H9 (cell line): ENCODE results near the gene OR2S2. TPM values are rescaled to one million over a fixed set of nuclear protein-coding genes. Genes with fewer than 3 reads are reported as not detected.

Source experiments
- DNase-seq: peaks from one replicate; pipeline ENCODE4 v3.0.0-alpha.2; 2017
- H2AFZ ChIP-seq: one replicate; pipeline ENCODE4 v1.6.1; 2013; ENCODE audit warnings: mild to moderate bottlenecking, low read length, control low read depth, moderate library complexity
- H2AK5ac ChIP-seq: 2 replicates; pipeline ENCODE4 v1.6.1; 2013; ENCODE audit warnings: low read length, control low read depth, mixed read lengths; ENCODE audit not compliant: insufficient read length
- H2BK120ac ChIP-seq: one replicate; pipeline ENCODE4 v1.6.1; 2013; ENCODE audit warnings: low read depth, mild to moderate bottlenecking, low read length, control low read depth, inconsistent platforms; ENCODE audit not compliant: poor library complexity, severe bottlenecking
- H2BK12ac ChIP-seq: 2 replicates; pipeline ENCODE4 v1.6.1; 2013; ENCODE audit warnings: low read length, control low read depth, mixed read lengths, low read depth; ENCODE audit not compliant: insufficient read length
- H2BK15ac ChIP-seq: 2 replicates; pipeline ENCODE4 v1.6.1; 2013; ENCODE audit warnings: low read depth, low read length, control low read depth
- H2BK20ac ChIP-seq: one replicate; pipeline ENCODE4 v1.6.1; 2013; ENCODE audit warnings: low read depth, mild to moderate bottlenecking, low read length, control low read depth, inconsistent platforms; ENCODE audit not compliant: poor library complexity, severe bottlenecking
- H2BK5ac ChIP-seq: 2 replicates; pipeline ENCODE4 v1.6.1; 2013; ENCODE audit warnings: low read length, control low read depth, mixed read lengths; ENCODE audit not compliant: insufficient read length
- H3K14ac ChIP-seq: 2 replicates; pipeline ENCODE4 v1.6.1; 2013; ENCODE audit warnings: low read length, control low read depth; ENCODE audit not compliant: insufficient read depth
- H3K18ac ChIP-seq: 2 replicates; pipeline ENCODE4 v1.6.1; 2013; ENCODE audit warnings: low read depth, mild to moderate bottlenecking, mixed read lengths, low read length, control low read depth; ENCODE audit not compliant: insufficient read length
- H3K23ac ChIP-seq: 2 replicates; pipeline ENCODE4 v1.6.1; 2013; ENCODE audit warnings: low read length, control low read depth, mixed read lengths, low read depth; ENCODE audit not compliant: insufficient read length
- H3K23me2 ChIP-seq: 2 replicates; pipeline ENCODE4 v1.6.1; 2013; ENCODE audit warnings: low read depth, mild to moderate bottlenecking, mixed read lengths, low read length, control low read depth; ENCODE audit not compliant: insufficient read length, poor library complexity, severe bottlenecking
- H3K27ac ChIP-seq: 2 replicates; pipeline ENCODE4 v1.5.1; 2013; ENCODE audit warnings: low read length, control low read depth, mixed read lengths, low read depth; ENCODE audit not compliant: insufficient read length
- H3K27me3 ChIP-seq: 2 replicates; pipeline ENCODE4 v1.6.1; 2013; ENCODE audit warnings: low read length, control low read depth, inconsistent platforms; ENCODE audit not compliant: insufficient read depth
- H3K4ac ChIP-seq: 2 replicates; pipeline ENCODE4 v1.6.1; 2013; ENCODE audit warnings: low read depth, mild to moderate bottlenecking, control low read depth, inconsistent platforms, low read length, moderate library complexity
- H3K4me1 ChIP-seq: 2 replicates; pipeline ENCODE4 v1.6.1; 2013; ENCODE audit warnings: low read length, control low read depth, inconsistent platforms; ENCODE audit not compliant: insufficient read depth
- H3K4me2 ChIP-seq: 2 replicates; pipeline ENCODE4 v1.6.1; 2013; ENCODE audit warnings: low read length, control low read depth, mixed read lengths; ENCODE audit not compliant: insufficient read length, insufficient read depth
- H3K56ac ChIP-seq: 2 replicates; pipeline ENCODE4 v1.6.1; 2013; ENCODE audit warnings: low read depth, mild to moderate bottlenecking, mixed read lengths, low read length, control low read depth; ENCODE audit not compliant: insufficient read length
- H3K79me1 ChIP-seq: 2 replicates; pipeline ENCODE4 v1.6.1; 2013; ENCODE audit warnings: low read depth, mild to moderate bottlenecking, moderate library complexity, low read length, control low read depth, inconsistent platforms; ENCODE audit not compliant: insufficient read depth, poor library complexity, severe bottlenecking
- H3K79me2 ChIP-seq: 2 replicates; pipeline ENCODE4 v1.6.1; 2013; ENCODE audit warnings: low read length, control low read depth, inconsistent platforms; ENCODE audit not compliant: insufficient read depth
- H3K9ac ChIP-seq: 2 replicates; pipeline ENCODE4 v1.6.1; 2013; ENCODE audit warnings: low read length, control low read depth, mixed read lengths; ENCODE audit not compliant: insufficient read length; ENCODE audit errors: extremely low read depth
- H3K9me3 ChIP-seq: one replicate; pipeline ENCODE4 v1.6.1; 2013; ENCODE audit warnings: low read depth, low read length, inconsistent platforms; ENCODE audit not compliant: control insufficient read depth
- H3T11ph ChIP-seq: one replicate; pipeline ENCODE4 v1.6.1; 2013; ENCODE audit warnings: mild to moderate bottlenecking, low read length, control low read depth, inconsistent platforms
- H4K20me1 ChIP-seq: one replicate; pipeline ENCODE4 v1.6.1; 2013; ENCODE audit not compliant: control insufficient read depth, insufficient read length, insufficient read depth
- H4K5ac ChIP-seq: 2 replicates; pipeline ENCODE4 v1.6.1; 2013; ENCODE audit warnings: low read depth, mild to moderate bottlenecking, mixed read lengths, low read length, control low read depth; ENCODE audit not compliant: insufficient read length
- H4K8ac ChIP-seq: replicated peaks from 2 replicates; pipeline ENCODE4 v1.6.1; 2013; ENCODE audit warnings: low read length, control low read depth, mixed read lengths, low read depth; ENCODE audit not compliant: insufficient read length
- H4K91ac ChIP-seq: 2 replicates; pipeline ENCODE4 v1.6.1; 2013; ENCODE audit warnings: low read depth, mild to moderate bottlenecking, moderate library complexity, mixed read lengths, low read length, control low read depth; ENCODE audit not compliant: insufficient read length
- H3K27ac Mint-ChIP-seq, 3 experiments: 2 replicates in 2 of 3; 3 replicates in 1 of 3; pipeline ENCODE4 v1.8.0; 2020 to 2021; ENCODE audit warnings: mixed read lengths in 3 of 3, mild to moderate bottlenecking in 1 of 3, moderate library complexity in 1 of 3
- H3K27me3 Mint-ChIP-seq: 2 replicates; pipeline ENCODE4 v1.8.0; 2021; ENCODE audit warnings: low read depth, mild to moderate bottlenecking, moderate library complexity, mixed read lengths
- H3K36me3 Mint-ChIP-seq, 3 experiments: 2 replicates in 2 of 3; 3 replicates in 1 of 3; pipeline ENCODE4 v1.8.0; 2020 to 2021; ENCODE audit warnings: low read depth in 3 of 3, mixed read lengths in 3 of 3; ENCODE audit not compliant: insufficient read depth in 1 of 3
- H3K4me1 Mint-ChIP-seq, 2 experiments: 2 replicates each; pipeline ENCODE4 v1.8.0; 2020; ENCODE audit warnings: mixed read lengths in 2 of 2
- H3K4me3 Mint-ChIP-seq, 2 experiments: 2 replicates in 1 of 2; 3 replicates in 1 of 2; pipeline ENCODE4 v1.8.0; 2020 to 2021; ENCODE audit warnings: mild to moderate bottlenecking in 2 of 2, mixed read lengths in 2 of 2, moderate library complexity in 1 of 2
- H3K9me3 Mint-ChIP-seq, 2 experiments: 2 replicates in 1 of 2; 3 replicates in 1 of 2; pipeline ENCODE4 v1.8.0; 2020; ENCODE audit warnings: mild to moderate bottlenecking in 2 of 2, mixed read lengths in 2 of 2, moderate library complexity in 1 of 2
- WGBS: extraction: QIAGEN DNeasy Blood & Tissue Kit; methylation state at CpG from one replicate; pipeline ENCODE4 v1.1.7; 2013; ENCODE audit warnings: missing lambda C conversion rate, low lambda C conversion rate, mixed read lengths; ENCODE audit not compliant: insufficient read length; ENCODE audit errors: extremely low coverage; 5-methylcytosine and 5-hydroxymethylcytosine counted together
- total RNA-seq: library from RNA; stranded (reverse); gene quantifications from 2 replicates; pipeline ENCODE4 v1.2.1, GENCODE V29; 2021
- TF ChIP-seq, protein P1 (sequence below): fragments of 200-600 bp; sonication (generic); conservative IDR thresholded peaks from 3 replicates; pipeline ENCODE4 v1.8.0; 2021; ENCODE audit warnings: antibody characterized with exemption, mild to moderate bottlenecking

The OR2S2 gene
- total RNA-seq, 1 experiment from 2014 or later = not detected

DNA sequence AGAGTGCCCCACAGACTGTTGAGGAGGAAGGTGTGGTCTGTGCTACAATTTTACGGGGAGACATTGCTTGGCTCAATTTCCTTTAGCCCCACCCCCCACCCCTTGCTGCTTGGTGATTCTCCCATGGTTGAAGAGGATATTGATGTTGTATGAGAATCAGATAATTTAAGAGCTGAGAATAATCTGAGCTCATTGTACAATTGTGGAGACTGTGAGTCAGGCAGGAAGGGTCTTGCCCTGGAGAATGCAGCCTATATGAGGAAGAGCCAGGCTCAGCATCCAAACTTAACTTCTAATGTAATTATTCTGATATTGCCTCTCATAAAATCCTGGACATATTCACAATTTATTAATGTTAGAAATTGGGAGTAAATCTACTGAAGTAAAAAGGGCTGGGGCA lies 26.1 kb upstream of the OR2S2 start:
- no peak overlapping the region for H4K5ac ChIP-seq
- no peaks in the 10 kb centered on the region for H3K9me3 ChIP-seq
- TF ChIP-seq, protein P1, sequence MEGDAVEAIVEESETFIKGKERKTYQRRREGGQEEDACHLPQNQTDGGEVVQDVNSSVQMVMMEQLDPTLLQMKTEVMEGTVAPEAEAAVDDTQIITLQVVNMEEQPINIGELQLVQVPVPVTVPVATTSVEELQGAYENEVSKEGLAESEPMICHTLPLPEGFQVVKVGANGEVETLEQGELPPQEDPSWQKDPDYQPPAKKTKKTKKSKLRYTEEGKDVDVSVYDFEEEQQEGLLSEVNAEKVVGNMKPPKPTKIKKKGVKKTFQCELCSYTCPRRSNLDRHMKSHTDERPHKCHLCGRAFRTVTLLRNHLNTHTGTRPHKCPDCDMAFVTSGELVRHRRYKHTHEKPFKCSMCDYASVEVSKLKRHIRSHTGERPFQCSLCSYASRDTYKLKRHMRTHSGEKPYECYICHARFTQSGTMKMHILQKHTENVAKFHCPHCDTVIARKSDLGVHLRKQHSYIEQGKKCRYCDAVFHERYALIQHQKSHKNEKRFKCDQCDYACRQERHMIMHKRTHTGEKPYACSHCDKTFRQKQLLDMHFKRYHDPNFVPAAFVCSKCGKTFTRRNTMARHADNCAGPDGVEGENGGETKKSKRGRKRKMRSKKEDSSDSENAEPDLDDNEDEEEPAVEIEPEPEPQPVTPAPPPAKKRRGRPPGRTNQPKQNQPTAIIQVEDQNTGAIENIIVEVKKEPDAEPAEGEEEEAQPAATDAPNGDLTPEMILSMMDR = no peak
- Mint-ChIP-seq H3K36me3 (no peaks in the 10 kb centered on the region), H3K4me1 (no peaks in the 10 kb centered on the region), H3K27me3 (peaks cover 30% of the 10 kb centered on the region), H3K9me3 (no peaks in the 10 kb centered on the region), H3K27ac (no peak overlapping the region), H3K4me3 (no peak overlapping the region)
- H3T11ph ChIP-seq = no peak overlapping the region
- no peak overlapping the region for H3K9ac ChIP-seq
- no peaks in the 10 kb centered on the region for H3K27me3 ChIP-seq
- H4K91ac ChIP-seq = no peak overlapping the region
- DNase-seq = no peak
- no peak overlapping the region for H2BK12ac ChIP-seq
- H2BK120ac ChIP-seq = no peak overlapping the region
- no peak overlapping the region for H3K14ac ChIP-seq
- no CpG with 5 or more reads among the region's 1 CpG for WGBS
- no peak overlapping the region for H3K56ac ChIP-seq
- no peak overlapping the region for H2BK15ac ChIP-seq
- no peak overlapping the region for H3K4ac ChIP-seq
- H3K4me2 ChIP-seq = no peak overlapping the region
- H2BK20ac ChIP-seq = no peak overlapping the region
- H3K18ac ChIP-seq = no peak overlapping the region
- no peak overlapping the region for H2AK5ac ChIP-seq
- H2BK5ac ChIP-seq = no peak overlapping the region
- H2AFZ ChIP-seq = no peak overlapping the region
- H3K23ac ChIP-seq = no peak overlapping the region
- H4K20me1 ChIP-seq = no peaks in the 10 kb centered on the region
- no peaks in the 10 kb centered on the region for H3K79me1 ChIP-seq
- no peaks in the 10 kb centered on the region for H3K79me2 ChIP-seq
- no peak overlapping the region for H3K27ac ChIP-seq
- no peaks in the 10 kb centered on the region for H3K23me2 ChIP-seq
- H4K8ac ChIP-seq = no peak overlapping the region
- H3K4me1 ChIP-seq = no peaks in the 10 kb centered on the region
